ENCODE data around the gene CHST8. TPM values are rescaled to one million over a fixed set of nuclear protein-coding genes. Genes with fewer than 3 reads are reported as not detected.

CHST8 gene
- total and polyA plus RNA-seq, 12 donors, result 0.13 to 0.50 (median 0.22) TPM; not detected in 3

- no peaks in the 10 kb centered on the region for H3K9me3 ChIP-seq
- no peaks in the 10 kb centered on the region for H3K4me1 ChIP-seq
- 59 to 64% methylated on average over 14 of the region's 14 CpGs for WGBS, 2 donors
- H3K4me3 ChIP-seq, result no peak overlapping the region
- intact Hi-C loops (cut with DNase I), result no loop called here
- H3K27me3 ChIP-seq, result peaks cover 0 to 51% (median 19%) of the 10 kb centered on the region in 7 donors
- ATAC-seq (no peak), DNase-seq (no peak)
- H3K27ac ChIP-seq, result no peak overlapping the region
- no peaks in the 10 kb centered on the region for H3K36me3 ChIP-seq
- TF ChIP-seq CTCF (IDR thresholded peaks at IDR 0.05), result no peak
These were observed 17.4 kb downstream of the CHST8 start for GRCh38 chr19:33639035-33639681.

DNA sequence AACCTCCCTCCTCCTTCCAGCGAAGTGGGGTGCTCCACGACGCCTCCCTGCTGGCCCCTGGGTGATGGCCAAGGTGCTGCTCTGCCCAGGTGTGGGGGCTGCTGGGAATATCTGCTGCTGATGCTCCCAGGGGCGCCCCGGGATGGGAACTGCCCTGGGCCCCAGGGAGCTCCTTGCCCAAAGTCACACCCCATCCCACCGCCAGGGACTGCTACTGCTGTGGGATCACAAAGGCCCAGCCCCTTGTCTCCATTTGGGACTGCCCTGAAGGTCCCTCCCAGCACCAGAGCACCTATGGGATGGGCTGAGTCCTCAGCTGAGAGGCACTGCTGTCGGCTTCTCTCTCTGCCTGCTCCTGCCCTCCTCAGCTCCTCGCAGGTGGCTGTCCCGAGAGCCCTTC lies 19.0 kb downstream of the CHST8 start:
- no peak for DNase-seq
- Histone ChIP-seq H3K27me3 (peaks cover 0 to 47% (median 19%) of the 10 kb centered on the region in 7 donors), H3K4me1 (no peaks in the 10 kb centered on the region), H3K27ac (no peak overlapping the region), H3K4me3 (no peak overlapping the region), H3K9me3 (no peaks in the 10 kb centered on the region), H3K36me3 (no peaks in the 10 kb centered on the region)
- no peak for TF ChIP-seq CTCF (IDR thresholded peaks at IDR 0.05)
- ATAC-seq, result no peak
- 71 to 74% methylated on average over 9 of the region's 9 CpGs for whole genome bisulfite sequencing, 2 donors
- intact Hi-C loops (cut with DNase I), result no loop called here

GRCh38 chr19:33641261-33641660 lies 19.5 kb downstream of the CHST8 start:
- Histone ChIP-seq H3K27me3 (peaks cover 0 to 46% (median 17%) of the 10 kb centered on the region in 7 donors), H3K27ac (no peak overlapping the region), H3K36me3 (no peaks in the 10 kb centered on the region), H3K9me3 (no peaks in the 10 kb centered on the region), H3K4me1 (no peaks in the 10 kb centered on the region), H3K4me3 (no peak overlapping the region)
- 79 to 84% methylated on average over 5 of the region's 5 CpGs for whole genome bisulfite sequencing, 2 donors
- ATAC-seq (no peak), DNase-seq (no peak)
- intact Hi-C loops (cut with DNase I), result no loop called here
- TF ChIP-seq CTCF (IDR thresholded peaks at IDR 0.05), result no peak

- ATAC-seq (no peak), DNase-seq (no peak)
- 83% methylated on average over 7 of the region's 7 CpGs for WGBS, 2 donors
- no peak overlapping the region for H3K27ac ChIP-seq
- no peaks in the 10 kb centered on the region for H3K4me1 ChIP-seq
- H3K9me3 ChIP-seq, result no peaks in the 10 kb centered on the region
- no peak overlapping the region for H3K4me3 ChIP-seq
- H3K27me3 ChIP-seq, result peaks cover 0 to 40% (median 13%) of the 10 kb centered on the region in 7 donors
- no peaks in the 10 kb centered on the region for H3K36me3 ChIP-seq
- no peak for TF ChIP-seq CTCF (IDR thresholded peaks at IDR 0.05)
- intact Hi-C loops (cut with DNase I), result no loop called here
These were observed 20.3 kb downstream of the CHST8 start for GRCh38 chr19:33641956-33642498.

Measured in heart right ventricle (tissue), 16 donors.